Measurements from ENCODE around the gene SBNO1. TPM values are rescaled to one million over a fixed set of nuclear protein-coding genes. Genes with fewer than 3 reads are reported as not detected.

The SBNO1 gene
- total RNA-seq, 1 donor from 2014 or later, result 48.6 TPM

DNA sequence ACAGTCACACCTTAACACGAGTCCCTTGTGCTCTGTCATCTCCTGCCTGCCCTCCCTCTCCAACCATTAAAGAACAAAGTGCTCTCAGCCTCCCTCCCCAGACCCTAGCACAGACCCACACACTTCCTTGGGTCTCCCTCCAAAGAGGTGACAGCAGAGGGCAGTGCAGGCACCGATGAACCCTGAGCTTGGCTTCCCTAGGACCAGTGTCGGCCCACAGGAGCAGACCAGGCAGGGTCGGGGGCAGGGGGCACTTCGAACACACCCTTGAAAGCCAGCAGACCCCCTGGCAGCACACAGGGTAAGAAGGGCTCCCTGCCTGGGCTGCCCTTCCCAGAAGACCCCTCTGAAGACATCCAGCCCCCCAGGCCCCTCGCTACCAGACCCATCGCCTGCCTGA is 100.0 kb downstream of the SBNO1 start:
- intact Hi-C loops (cut with micrococcal nuclease), result no loop called here
- DNase-seq (no peak), ATAC-seq (ENCODE audit: low read depth) (no peak)
- no peaks in the 10 kb centered on the region for H3K27me3 Mint-ChIP-seq
- no peaks in the 10 kb centered on the region for H3K9me3 Mint-ChIP-seq
- ChIA-PET POLR2A (interaction anchor here (0.5 to 1.6 kb wide), 2 partner anchors 32 to 142 kb away, joined by 5 to 10 read pairs; partner anchors contain the start of genes MPHOSPH9 and MTRFR), CTCF (interaction anchor here (1.3 kb wide), 1 partner anchor 354 kb away, joined by 4 read pairs; no protein-coding TSS in a partner anchor)
- peaks cover 14% of the 10 kb centered on the region for H3K36me3 Mint-ChIP-seq (ENCODE audit: low read depth)
- no peak overlapping the region for H3K4me3 Mint-ChIP-seq
- TF ChIP-seq, protein P1, sequence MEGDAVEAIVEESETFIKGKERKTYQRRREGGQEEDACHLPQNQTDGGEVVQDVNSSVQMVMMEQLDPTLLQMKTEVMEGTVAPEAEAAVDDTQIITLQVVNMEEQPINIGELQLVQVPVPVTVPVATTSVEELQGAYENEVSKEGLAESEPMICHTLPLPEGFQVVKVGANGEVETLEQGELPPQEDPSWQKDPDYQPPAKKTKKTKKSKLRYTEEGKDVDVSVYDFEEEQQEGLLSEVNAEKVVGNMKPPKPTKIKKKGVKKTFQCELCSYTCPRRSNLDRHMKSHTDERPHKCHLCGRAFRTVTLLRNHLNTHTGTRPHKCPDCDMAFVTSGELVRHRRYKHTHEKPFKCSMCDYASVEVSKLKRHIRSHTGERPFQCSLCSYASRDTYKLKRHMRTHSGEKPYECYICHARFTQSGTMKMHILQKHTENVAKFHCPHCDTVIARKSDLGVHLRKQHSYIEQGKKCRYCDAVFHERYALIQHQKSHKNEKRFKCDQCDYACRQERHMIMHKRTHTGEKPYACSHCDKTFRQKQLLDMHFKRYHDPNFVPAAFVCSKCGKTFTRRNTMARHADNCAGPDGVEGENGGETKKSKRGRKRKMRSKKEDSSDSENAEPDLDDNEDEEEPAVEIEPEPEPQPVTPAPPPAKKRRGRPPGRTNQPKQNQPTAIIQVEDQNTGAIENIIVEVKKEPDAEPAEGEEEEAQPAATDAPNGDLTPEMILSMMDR (IDR thresholded peaks at IDR 0.05), result no peak
- no peak overlapping the region for H3K27ac Mint-ChIP-seq
- H3K4me1 Mint-ChIP-seq, result peaks cover 18% of the 10 kb centered on the region

- DNase-seq, result no peak
- intact Hi-C loops (cut with micrococcal nuclease), result no loop called here
- no peak for ATAC-seq (ENCODE audit: low read depth)
- no peaks in the 10 kb centered on the region for H3K27me3 Mint-ChIP-seq
- no peak overlapping the region for H3K4me3 Mint-ChIP-seq
- TF ChIP-seq, protein P1 (IDR thresholded peaks at IDR 0.05), result no peak
- H3K4me1 Mint-ChIP-seq, result peaks cover 6% of the 10 kb centered on the region
- H3K9me3 Mint-ChIP-seq, result no peaks in the 10 kb centered on the region
- POLR2A ChIA-PET, result no interaction called here
- H3K27ac Mint-ChIP-seq, result no peak overlapping the region
- CTCF ChIA-PET, result no interaction called here
- H3K36me3 Mint-ChIP-seq (ENCODE audit: low read depth), result peaks cover 17% of the 10 kb centered on the region
Observed at GRCh38 chr12:123263196-123263817, 101.3 kb downstream of the SBNO1 start.

GRCh38 chr12:123261196-123261595 is 103.5 kb downstream of the SBNO1 start:
- no peaks in the 10 kb centered on the region for H3K27me3 Mint-ChIP-seq
- DNase-seq (no peak), ATAC-seq (ENCODE audit: low read depth) (no peak)
- intact Hi-C loops (cut with micrococcal nuclease), result no loop called here
- POLR2A ChIA-PET, result interaction anchor here (0.6 kb wide), 1 partner anchor 27 kb away, joined by 5 read pairs; no protein-coding TSS in a partner anchor
- no peaks in the 10 kb centered on the region for H3K4me1 Mint-ChIP-seq
- H3K9me3 Mint-ChIP-seq, result no peaks in the 10 kb centered on the region
- CTCF ChIA-PET, result no interaction called here
- TF ChIP-seq, protein P1 (IDR thresholded peaks at IDR 0.05), result no peak
- H3K36me3 Mint-ChIP-seq (ENCODE audit: low read depth), result peaks cover 29% of the 10 kb centered on the region
- no peak overlapping the region for H3K27ac Mint-ChIP-seq
- H3K4me3 Mint-ChIP-seq, result no peak overlapping the region

- Mint-ChIP-seq H3K36me3 (ENCODE audit: low read depth) (peaks cover 37% of the 10 kb centered on the region), H3K9me3 (no peaks in the 10 kb centered on the region), H3K27me3 (no peaks in the 10 kb centered on the region), H3K27ac (no peak overlapping the region), H3K4me3 (no peak overlapping the region), H3K4me1 (no peaks in the 10 kb centered on the region)
- no peak for DNase-seq
- ATAC-seq (ENCODE audit: low read depth), result no peak
- ChIA-PET CTCF (no interaction called here), POLR2A (interaction anchor here (0.6 kb wide), 2 partner anchors 19 to 1211 kb away, joined by 3 to 4 read pairs; no protein-coding TSS in a partner anchor)
- TF ChIP-seq, protein P1 (IDR thresholded peaks at IDR 0.05), result no peak
- intact Hi-C loops (cut with micrococcal nuclease), result no loop called here
Observed at GRCh38 chr12:123260081-123260480, 104.6 kb downstream of the SBNO1 start.

- no peak overlapping the region for H3K4me3 Mint-ChIP-seq
- ChIA-PET POLR2A (interaction anchor here (1.1 kb wide), 1 partner anchor 26 kb away, joined by 3 read pairs; no protein-coding TSS in a partner anchor), CTCF (no interaction called here)
- TF ChIP-seq, protein P1 (IDR thresholded peaks at IDR 0.05), result no peak
- H3K9me3 Mint-ChIP-seq, result no peaks in the 10 kb centered on the region
- ATAC-seq (ENCODE audit: low read depth), result no peak
- intact Hi-C loops (cut with micrococcal nuclease), result no loop called here
- DNase-seq, result no peak
- no peaks in the 10 kb centered on the region for H3K4me1 Mint-ChIP-seq
- no peaks in the 10 kb centered on the region for H3K27me3 Mint-ChIP-seq
- H3K36me3 Mint-ChIP-seq (ENCODE audit: low read depth), result peaks cover 48% of the 10 kb centered on the region
- no peak overlapping the region for H3K27ac Mint-ChIP-seq
Observed at GRCh38 chr12:123258593-123258992, 106.1 kb downstream of the SBNO1 start.
